ENCODE data around the gene RAP1B. TPM values are rescaled to one million over a fixed set of nuclear protein-coding genes. Genes with fewer than 3 reads are reported as not detected.

RAP1B gene
- total and polyA plus RNA-seq, 2 of the 4 experiments (the other 2 are of a cell fraction): 159 to 200 TPM

DNA sequence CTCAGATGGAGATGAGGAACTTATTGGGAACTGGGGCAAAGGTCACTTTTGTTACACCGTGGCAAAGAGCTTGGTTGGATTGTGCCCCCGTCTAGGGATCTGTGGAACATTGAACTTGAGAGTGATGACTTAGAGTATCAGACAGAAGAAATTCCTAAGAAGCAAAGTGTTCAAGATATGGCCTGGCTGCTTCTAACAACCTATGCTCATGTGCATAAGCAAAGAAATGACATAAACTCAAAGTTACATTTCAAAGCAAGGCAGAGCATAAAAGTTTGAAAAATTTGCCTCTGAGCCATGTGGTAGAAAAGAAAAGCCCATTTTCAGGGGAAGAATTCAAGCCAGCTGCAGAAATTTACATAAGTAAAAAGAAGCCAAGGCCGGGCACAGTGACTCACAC is 21.5 kb upstream of the RAP1B start:
- no peak for ATAC-seq (ENCODE audit: low read depth)
- POLR2A ChIA-PET (ENCODE audit: unreplicated experiment): no interaction called here
- in situ Hi-C loops (cut with MboI; ENCODE audit: low sequenced_read_pairs): no loop called here
- no peaks in the 10 kb centered on the region for H3K9me1 ChIP-seq (ENCODE audit: insufficient read depth, low read length)
- H2BK5ac ChIP-seq (ENCODE audit: low read depth, low read length, poor library complexity, severe bottlenecking): no peak overlapping the region
- H2AK9ac ChIP-seq (replicated peaks; ENCODE audit: low read depth, low read length, poor library complexity): no peak overlapping the region
- no peak for DNase-seq
- no peak overlapping the region for H3K4ac ChIP-seq (ENCODE audit: low read depth, low read length)
- no peak overlapping the region for H3K56ac ChIP-seq (ENCODE audit: extremely low read depth, insufficient read depth, low read length)
- no peaks in the 10 kb centered on the region for H3K4me1 ChIP-seq (ENCODE audit: control insufficient read depth, insufficient read depth, low read length)
- no peak overlapping the region for H3K9ac ChIP-seq (ENCODE audit: low read depth, low read length)
- TF ChIP-seq, protein P1, sequence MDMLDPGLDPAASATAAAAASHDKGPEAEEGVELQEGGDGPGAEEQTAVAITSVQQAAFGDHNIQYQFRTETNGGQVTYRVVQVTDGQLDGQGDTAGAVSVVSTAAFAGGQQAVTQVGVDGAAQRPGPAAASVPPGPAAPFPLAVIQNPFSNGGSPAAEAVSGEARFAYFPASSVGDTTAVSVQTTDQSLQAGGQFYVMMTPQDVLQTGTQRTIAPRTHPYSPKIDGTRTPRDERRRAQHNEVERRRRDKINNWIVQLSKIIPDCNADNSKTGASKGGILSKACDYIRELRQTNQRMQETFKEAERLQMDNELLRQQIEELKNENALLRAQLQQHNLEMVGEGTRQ (IDR thresholded peaks at IDR 0.05; ENCODE audit: low read depth, low read length): no peak
- TF ChIP-seq CHD1 (IDR thresholded peaks at IDR 0.05; ENCODE audit: low read depth, low read length) (no peak), NFE2L2 (IDR thresholded peaks at IDR 0.05; ENCODE audit: low read depth, low read length) (no peak), RFX5 (IDR thresholded peaks at IDR 0.05; ENCODE audit: low read depth, low read length) (no peak), SMC3 (IDR thresholded peaks at IDR 0.05; ENCODE audit: low read depth, low read length) (no peak), RAD21 (IDR thresholded peaks at IDR 0.05; ENCODE audit: low read length) (no peak), MAFK (IDR thresholded peaks at IDR 0.05; ENCODE audit: low read depth, low read length) (no peak), CEBPB (IDR thresholded peaks at IDR 0.05; ENCODE audit: low read depth, low read length) (no peak), MXI1 (IDR thresholded peaks at IDR 0.05; ENCODE audit: borderline replicate concordance, low read depth, low read length) (no peak), MAZ (IDR thresholded peaks at IDR 0.05; ENCODE audit: borderline replicate concordance, low read depth, low read length) (no peak), FOS (IDR thresholded peaks at IDR 0.05; ENCODE audit: low read depth, low read length) (no peak), POLR2A (IDR thresholded peaks at IDR 0.05; ENCODE audit: low read depth, low read length) (no peak), ELK1 (IDR thresholded peaks at IDR 0.05; ENCODE audit: borderline replicate concordance, low read depth, low read length) (no peak), BHLHE40 (IDR thresholded peaks at IDR 0.05; ENCODE audit: low read depth, low read length) (no peak), RCOR1 (IDR thresholded peaks at IDR 0.05; ENCODE audit: insufficient replicate concordance, low read length) (no peak)
- TF ChIP-seq, protein P2, sequence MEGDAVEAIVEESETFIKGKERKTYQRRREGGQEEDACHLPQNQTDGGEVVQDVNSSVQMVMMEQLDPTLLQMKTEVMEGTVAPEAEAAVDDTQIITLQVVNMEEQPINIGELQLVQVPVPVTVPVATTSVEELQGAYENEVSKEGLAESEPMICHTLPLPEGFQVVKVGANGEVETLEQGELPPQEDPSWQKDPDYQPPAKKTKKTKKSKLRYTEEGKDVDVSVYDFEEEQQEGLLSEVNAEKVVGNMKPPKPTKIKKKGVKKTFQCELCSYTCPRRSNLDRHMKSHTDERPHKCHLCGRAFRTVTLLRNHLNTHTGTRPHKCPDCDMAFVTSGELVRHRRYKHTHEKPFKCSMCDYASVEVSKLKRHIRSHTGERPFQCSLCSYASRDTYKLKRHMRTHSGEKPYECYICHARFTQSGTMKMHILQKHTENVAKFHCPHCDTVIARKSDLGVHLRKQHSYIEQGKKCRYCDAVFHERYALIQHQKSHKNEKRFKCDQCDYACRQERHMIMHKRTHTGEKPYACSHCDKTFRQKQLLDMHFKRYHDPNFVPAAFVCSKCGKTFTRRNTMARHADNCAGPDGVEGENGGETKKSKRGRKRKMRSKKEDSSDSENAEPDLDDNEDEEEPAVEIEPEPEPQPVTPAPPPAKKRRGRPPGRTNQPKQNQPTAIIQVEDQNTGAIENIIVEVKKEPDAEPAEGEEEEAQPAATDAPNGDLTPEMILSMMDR (conservative IDR thresholded peaks at IDR 0.05; ENCODE audit: low read depth, low read length): no peak
- no peak overlapping the region for H4K5ac ChIP-seq (ENCODE audit: low read depth, low read length)
- no peak overlapping the region for H3K18ac ChIP-seq (ENCODE audit: low read depth, low read length)
- no peak overlapping the region for H2AFZ ChIP-seq (replicated peaks; ENCODE audit: low read length, poor library complexity)
- CTCF ChIA-PET: no interaction called here
- no peak overlapping the region for H2AK5ac ChIP-seq (ENCODE audit: low read depth, low read length)
- no peak overlapping the region for H3K23ac ChIP-seq (ENCODE audit: low read depth, low read length)
- no TSS peak for BruUV-seq (replicated peaks)
- no peaks in the 10 kb centered on the region for H3K27me3 ChIP-seq (ENCODE audit: control insufficient read depth, insufficient read depth, low read length)
- no peaks in the 10 kb centered on the region for H3K36me3 ChIP-seq (ENCODE audit: control insufficient read depth, insufficient read depth, low read length)
- no peak overlapping the region for H2BK20ac ChIP-seq (ENCODE audit: low read depth, low read length)
- H4K91ac ChIP-seq (ENCODE audit: insufficient read depth, low read depth, low read length): no peak overlapping the region
- H3K14ac ChIP-seq (replicated peaks; ENCODE audit: low read depth, low read length): no peak overlapping the region
- H3K9me3 ChIP-seq (ENCODE audit: control insufficient read depth, insufficient read depth, low read length): peaks cover 8% of the 10 kb centered on the region
- H4K20me1 ChIP-seq (ENCODE audit: insufficient read depth, low read length): no peaks in the 10 kb centered on the region
- H3K79me1 ChIP-seq (ENCODE audit: low read depth in 1 of 2, low read length in 2 of 2): no peaks in the 10 kb centered on the region
- no peak overlapping the region for H4K8ac ChIP-seq (ENCODE audit: low read depth in 2 of 2, low read length in 2 of 2)
- H2BK15ac ChIP-seq (ENCODE audit: low read depth, low read length): no peak overlapping the region
- WGBS, 2 experiments (ENCODE audit: extremely low coverage in 2 of 2, insufficient read length in 1 of 2): 86% methylated on average over 2 of the region's 3 CpGs; no CpG with 5 or more reads in 1 of the 2 experiments
- dilution Hi-C loops (cut with HindIII; ENCODE audit: low sequenced_read_pairs, unreplicated experiment): no loop called here
- no peak overlapping the region for H3K27ac ChIP-seq (ENCODE audit: insufficient read depth, low read length)
- intact Hi-C loops (cut with micrococcal nuclease): no loop called here
- no peak overlapping the region for H3K4me3 ChIP-seq (ENCODE audit: insufficient read depth, low read depth, low read length)
- no peak overlapping the region for H3K4me2 ChIP-seq (ENCODE audit: low read depth, low read length)
- no peak overlapping the region for H2BK120ac ChIP-seq (ENCODE audit: low read depth, low read length)

Measured in IMR-90 (cell line).